UCSD-AML1 (cell line): ENCODE data around the gene RABEP2.

ENCODE experiments used
- DNase-seq: peaks from one replicate; lab custom pipeline; 2025; ENCODE audit not compliant: unreplicated experiment; lab: John Stamatoyannopoulos, UW

RABEP2 gene

DNA sequence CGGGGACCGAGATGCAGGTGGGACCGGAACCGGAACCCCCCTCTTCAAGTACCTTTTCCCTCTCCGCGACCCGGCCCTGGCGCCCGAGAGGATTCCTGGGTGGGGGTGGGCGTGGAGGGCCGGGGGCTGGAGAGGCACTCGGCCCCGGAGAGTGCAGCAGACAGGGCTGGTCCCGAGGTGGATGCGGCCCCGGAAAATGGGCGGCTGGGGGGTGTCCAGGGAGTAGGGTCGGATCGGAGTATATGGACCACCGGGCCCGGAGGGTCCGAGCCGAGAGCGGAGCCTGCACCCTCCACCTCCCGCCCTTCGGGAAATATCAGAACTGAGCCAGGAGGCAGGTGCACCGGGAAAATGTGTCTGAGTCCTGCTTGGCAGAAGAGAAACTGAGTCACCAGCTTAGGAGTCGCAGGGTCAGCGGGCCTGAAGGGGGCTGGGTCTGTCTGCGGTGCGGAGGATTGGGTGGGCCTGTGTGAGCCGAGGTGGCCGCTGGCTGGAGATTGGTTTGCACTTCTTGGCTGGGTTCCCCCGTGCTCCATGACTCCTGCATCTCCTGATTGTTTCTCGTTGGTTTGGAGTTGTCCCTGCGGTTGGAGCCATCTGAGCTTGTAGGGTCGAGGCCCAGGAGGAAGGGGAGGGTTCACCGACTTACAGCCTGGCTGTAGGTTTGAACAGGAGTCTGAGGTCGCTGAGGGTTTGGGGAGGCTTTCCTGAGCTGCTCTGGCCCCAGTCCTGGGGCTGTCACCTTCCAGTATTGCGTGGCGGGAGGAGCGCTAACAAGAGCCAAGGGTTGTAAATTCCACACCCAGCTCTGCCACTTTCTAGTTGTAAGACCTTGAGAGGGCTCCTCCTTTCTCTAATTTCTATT lies 60.9 kb downstream of the RABEP2 start:
- DNase-seq, result no peak

DNA sequence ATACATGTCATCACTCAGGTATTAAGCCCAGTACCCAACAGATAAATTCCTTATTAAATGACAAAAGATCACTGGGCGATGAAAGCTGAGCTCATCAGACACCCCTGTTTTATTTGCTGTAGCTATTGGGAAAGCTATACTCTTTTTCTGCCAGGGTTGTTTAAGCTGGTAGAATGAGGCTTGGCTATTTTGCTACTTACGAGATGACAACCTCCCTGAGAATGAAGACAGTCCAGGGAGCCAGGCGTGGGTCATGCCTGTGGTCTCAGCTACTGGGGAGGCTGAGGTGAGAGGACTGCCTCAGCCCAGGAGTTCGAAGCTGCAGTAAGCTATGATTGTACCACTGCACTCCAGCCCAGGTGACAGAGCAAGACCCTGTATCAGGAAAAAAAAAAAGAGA lies 65.7 kb downstream of the RABEP2 start:
- DNase-seq, result no peak

DNA sequence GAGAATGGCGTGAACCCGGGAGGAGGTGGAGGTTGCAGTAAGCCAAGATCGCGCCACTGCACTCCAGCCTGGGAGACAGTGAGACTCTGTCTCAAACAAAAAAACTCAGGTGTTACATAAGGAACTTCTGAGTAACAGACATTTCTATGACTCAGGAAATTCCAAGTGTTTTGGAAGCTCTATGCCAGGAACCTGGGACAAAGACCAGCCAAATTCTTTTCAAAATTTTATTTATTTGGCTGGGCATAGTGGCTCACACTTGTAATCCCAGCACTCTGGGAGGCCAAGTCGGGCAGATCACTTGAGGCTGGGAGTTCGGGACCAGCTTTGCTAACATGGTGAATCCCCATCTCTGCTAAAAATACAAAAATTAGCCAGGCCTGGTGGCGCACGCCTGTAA lies 66.6 kb downstream of the RABEP2 start:
- DNase-seq, result no peak
